Heart left ventricle (tissue), 13 donors: ENCODE results near the gene IDH2.

Experiments
- POLR2A ChIP-seq, 2 donors: fragments of 450-650 bp; IDR thresholded peaks; one replicate each; pipeline ENCODE4 v1.6.1; 2017; ENCODE audit warnings: antibody characterized with exemption in 2 of 2, mild to moderate bottlenecking in 2 of 2, moderate library complexity in 2 of 2
- TF ChIP-seq, protein P1 (sequence below), 12 donors: fragments of 200-600 bp; sonication (generic) in 4 of 12; IDR thresholded peaks; one replicate each; pipeline versions ENCODE4 v1.5.0 to v1.8.0; 2018 to 2022; ENCODE audit warnings: antibody characterized with exemption in 12 of 12, mild to moderate bottlenecking in 5 of 12
- donor health status: ischemic (EF 13 %, LVEDD 7.1; RV severe dilation, severe dysfunction).
- donor health status: DM: no; HTN: yes; CAD: no.
- donor health status: DM: no; HTN: no; CAD: no.
- donor health status: ischemic (EF 25% LVEDD 6.9; RV normal size, moderate dysfunction).
- donor health status: ischemic (EF 25% LVEDD 5.7; RV mildly dilated, moderate dysfunction).
- donor health status: ischemic (EF 35%, LVEDD 5.7; RV mildly dilated, moderate dysfunction).
- donor health status: nonischemic (EF 11% LVEDD 7.7; RV severe dilation, severe dysfunction).
- donor health status: DM: yes; HTN: yes; CAD: no.
- donor health status: PGD.
- donor health status: ischemic (EF 29% LVEDD 5.4; RV normal size, mild dysfunction).
- donor health status: nonischemic (EF 23%, LVEDD 6.1; RV moderate dilation, normal function).

DNA sequence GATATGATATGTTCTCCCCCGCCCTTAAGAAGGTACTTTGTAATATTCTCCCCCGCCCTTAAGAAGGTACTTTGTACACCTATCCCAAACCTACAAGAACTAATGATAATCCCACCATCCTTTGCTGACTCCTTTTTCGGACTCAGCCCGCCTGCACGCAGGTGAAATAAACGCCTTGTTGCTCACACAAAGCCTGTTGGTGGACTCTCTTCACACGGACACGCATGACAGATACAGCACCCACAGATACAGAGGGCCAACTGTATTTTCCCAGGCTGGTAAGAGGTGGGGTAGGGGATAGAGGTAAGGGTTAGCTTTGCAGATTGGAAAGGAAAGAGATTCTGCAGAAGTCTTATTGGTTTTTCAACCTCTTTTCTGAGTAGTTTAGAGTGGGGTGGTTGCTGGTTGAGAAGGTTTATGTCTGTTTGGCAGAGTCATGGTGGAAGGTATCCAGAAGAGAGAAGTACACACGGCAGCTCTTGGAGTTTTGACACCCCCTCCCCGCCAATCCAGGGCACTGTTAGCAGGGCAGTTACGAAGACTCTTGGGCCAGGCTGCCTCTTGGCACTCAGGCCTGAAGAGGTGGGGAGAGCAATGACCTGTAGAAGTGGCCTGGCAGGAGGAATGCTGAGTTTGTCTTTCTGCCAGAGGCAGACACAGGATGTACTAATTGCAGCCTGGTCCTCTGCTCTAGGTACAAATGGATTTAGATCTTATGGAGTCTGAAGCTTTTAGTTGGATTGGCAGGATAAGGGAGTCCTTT, 36.0 kb upstream of the IDH2 start:
- TF ChIP-seq, protein P1, sequence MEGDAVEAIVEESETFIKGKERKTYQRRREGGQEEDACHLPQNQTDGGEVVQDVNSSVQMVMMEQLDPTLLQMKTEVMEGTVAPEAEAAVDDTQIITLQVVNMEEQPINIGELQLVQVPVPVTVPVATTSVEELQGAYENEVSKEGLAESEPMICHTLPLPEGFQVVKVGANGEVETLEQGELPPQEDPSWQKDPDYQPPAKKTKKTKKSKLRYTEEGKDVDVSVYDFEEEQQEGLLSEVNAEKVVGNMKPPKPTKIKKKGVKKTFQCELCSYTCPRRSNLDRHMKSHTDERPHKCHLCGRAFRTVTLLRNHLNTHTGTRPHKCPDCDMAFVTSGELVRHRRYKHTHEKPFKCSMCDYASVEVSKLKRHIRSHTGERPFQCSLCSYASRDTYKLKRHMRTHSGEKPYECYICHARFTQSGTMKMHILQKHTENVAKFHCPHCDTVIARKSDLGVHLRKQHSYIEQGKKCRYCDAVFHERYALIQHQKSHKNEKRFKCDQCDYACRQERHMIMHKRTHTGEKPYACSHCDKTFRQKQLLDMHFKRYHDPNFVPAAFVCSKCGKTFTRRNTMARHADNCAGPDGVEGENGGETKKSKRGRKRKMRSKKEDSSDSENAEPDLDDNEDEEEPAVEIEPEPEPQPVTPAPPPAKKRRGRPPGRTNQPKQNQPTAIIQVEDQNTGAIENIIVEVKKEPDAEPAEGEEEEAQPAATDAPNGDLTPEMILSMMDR (IDR thresholded peaks at IDR 0.05): no peak
- no peak for TF ChIP-seq POLR2A (IDR thresholded peaks at IDR 0.05)
